ENCODE results near the gene CACNA1C. TPM values are rescaled to one million over a fixed set of nuclear protein-coding genes. Genes with fewer than 3 reads are reported as not detected.
A peak's percentile ranks its signal among the peaks of the same experiment; 100 is the strongest.

The CACNA1C gene
- total RNA-seq, 4 donors from 2014 or later = 44.1 to 104 (median 49.4) TPM

- Histone ChIP-seq H3K9me3 (no peaks in the 10 kb centered on the region), H3K27me3 (no peaks in the 10 kb centered on the region), H3K4me1 (peaks cover 69 to 100% (median 78%) of the 10 kb centered on the region in 4 donors), H3K27ac (replicated peaks in 1 of 4) (peak overlapping the region; percentile 72 to 86 (median 78)), H3K36me3 (no peaks in the 10 kb centered on the region), H3K4me3 (no peak overlapping the region)
- no peak for TF ChIP-seq POLR2A (IDR thresholded peaks at IDR 0.05; ENCODE audit: low read depth)
- TF ChIP-seq POLR2AphosphoS5 (IDR thresholded peaks at IDR 0.05) = no peak
- no peak for TF ChIP-seq EP300 (IDR thresholded peaks at IDR 0.05)
- no peak for TF ChIP-seq CTCF (IDR thresholded peaks at IDR 0.05)
- 73% methylated on average over 15 of the region's 17 CpGs for WGBS
- DNase-seq (ENCODE audit: extremely low spot score) = no peak
- intact Hi-C loops (cut with DNase I) = no loop called here
Observed at GRCh38 chr12:2239381-2239871, 186.6 kb downstream of the CACNA1C start.

- no peaks in the 10 kb centered on the region for H3K27me3 ChIP-seq
- peak overlapping the region; percentile 17 to 86 (median 78) for H3K27ac ChIP-seq (replicated peaks in 1 of 4)
- peaks cover 66 to 100% (median 78%) of the 10 kb centered on the region in 4 donors for H3K4me1 ChIP-seq
- no peak overlapping the region for H3K4me3 ChIP-seq
- TF ChIP-seq EP300 (IDR thresholded peaks at IDR 0.05) = no peak
- TF ChIP-seq POLR2AphosphoS5 (IDR thresholded peaks at IDR 0.05) = no peak
- no peak for TF ChIP-seq POLR2A (IDR thresholded peaks at IDR 0.05; ENCODE audit: low read depth)
- no peak for TF ChIP-seq CTCF (IDR thresholded peaks at IDR 0.05)
- H3K36me3 ChIP-seq = no peaks in the 10 kb centered on the region
- no peaks in the 10 kb centered on the region for H3K9me3 ChIP-seq
- WGBS = 98% methylated on average over 6 of the region's 6 CpGs
- intact Hi-C loops (cut with DNase I) = no loop called here
- DNase-seq (ENCODE audit: extremely low spot score) = no peak
Observed at GRCh38 chr12:2240390-2240789, 187.6 kb downstream of the CACNA1C start.

GRCh38 chr12:2240984-2241383 is 188.2 kb downstream of the CACNA1C start:
- no peak for TF ChIP-seq EP300 (IDR thresholded peaks at IDR 0.05)
- TF ChIP-seq POLR2A (IDR thresholded peaks at IDR 0.05; ENCODE audit: low read depth) = no peak
- TF ChIP-seq POLR2AphosphoS5 (IDR thresholded peaks at IDR 0.05) = no peak
- TF ChIP-seq CTCF (IDR thresholded peaks at IDR 0.05) = no peak
- no peak overlapping the region for H3K4me3 ChIP-seq
- peaks cover 65 to 100% (median 79%) of the 10 kb centered on the region in 4 donors for H3K4me1 ChIP-seq
- peak overlapping the region; percentile 17 to 86 (median 78) for H3K27ac ChIP-seq (replicated peaks in 1 of 4)
- intact Hi-C loops (cut with DNase I) = no loop called here
- H3K36me3 ChIP-seq = no peaks in the 10 kb centered on the region
- no peaks in the 10 kb centered on the region for H3K27me3 ChIP-seq
- H3K9me3 ChIP-seq = no peaks in the 10 kb centered on the region
- no peak for DNase-seq (ENCODE audit: extremely low spot score)
- 71% methylated on average over 8 of the region's 8 CpGs for WGBS

GRCh38 chr12:2242216-2242615 is 189.4 kb downstream of the CACNA1C start:
- TF ChIP-seq CTCF (IDR thresholded peaks at IDR 0.05) = no peak
- TF ChIP-seq EP300 (IDR thresholded peaks at IDR 0.05) = no peak
- TF ChIP-seq POLR2A (IDR thresholded peaks at IDR 0.05; ENCODE audit: low read depth) = no peak
- TF ChIP-seq POLR2AphosphoS5 (IDR thresholded peaks at IDR 0.05) = no peak
- H3K27ac ChIP-seq (replicated peaks in 1 of 4) = peak overlapping the region in 2 of 4 donors; percentile 83 to 86
- intact Hi-C loops (cut with DNase I) = no loop called here
- H3K36me3 ChIP-seq = no peaks in the 10 kb centered on the region
- H3K9me3 ChIP-seq = no peaks in the 10 kb centered on the region
- WGBS = 78% methylated on average over 5 of the region's 5 CpGs
- peaks cover 76 to 100% (median 87%) of the 10 kb centered on the region in 4 donors for H3K4me1 ChIP-seq
- no peaks in the 10 kb centered on the region for H3K27me3 ChIP-seq
- H3K4me3 ChIP-seq = no peak overlapping the region
- no peak for DNase-seq (ENCODE audit: extremely low spot score)

GRCh38 chr12:2242816-2243215 is 190.0 kb downstream of the CACNA1C start:
- Histone ChIP-seq H3K27ac (replicated peaks in 1 of 4) (peak overlapping the region; percentile 76 to 86 (median 84)), H3K36me3 (no peaks in the 10 kb centered on the region), H3K4me1 (peaks cover 77 to 100% (median 87%) of the 10 kb centered on the region in 4 donors), H3K9me3 (no peaks in the 10 kb centered on the region), H3K4me3 (no peak overlapping the region), H3K27me3 (no peaks in the 10 kb centered on the region)
- no peak for TF ChIP-seq EP300 (IDR thresholded peaks at IDR 0.05)
- TF ChIP-seq CTCF (IDR thresholded peaks at IDR 0.05) = no peak
- no peak for TF ChIP-seq POLR2AphosphoS5 (IDR thresholded peaks at IDR 0.05)
- TF ChIP-seq POLR2A (IDR thresholded peaks at IDR 0.05; ENCODE audit: low read depth) = no peak
- 90% methylated on average over 3 of the region's 3 CpGs for WGBS
- intact Hi-C loops (cut with DNase I) = no loop called here
- DNase-seq (ENCODE audit: extremely low spot score) = no peak
